ENCODE data around the gene CCHCR1. TPM values are rescaled to one million over a fixed set of nuclear protein-coding genes. Genes with fewer than 3 reads are reported as not detected.

The CCHCR1 gene
- total RNA-seq, 2 experiments from 2014 or later = 17.5 to 18.2 TPM

DNA sequence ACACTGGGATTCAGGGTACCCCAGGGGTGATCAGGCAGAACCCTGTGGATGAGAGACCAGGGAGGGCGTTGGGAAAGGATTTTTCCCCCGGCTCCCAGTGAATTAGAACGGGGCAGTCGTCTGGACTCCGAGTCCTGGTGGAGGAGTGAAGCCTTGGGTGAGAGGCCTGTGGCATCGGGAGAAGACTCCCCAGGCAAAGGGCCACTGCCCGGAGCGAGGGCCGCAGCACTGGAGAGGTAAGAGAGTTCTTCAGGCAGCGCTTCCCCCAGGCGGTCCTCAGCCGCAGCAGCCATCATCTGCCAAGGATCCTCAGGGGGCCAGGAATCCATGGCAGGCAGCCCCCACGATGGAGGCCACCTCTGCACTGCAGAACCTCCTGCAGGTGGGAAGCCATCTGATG is 45.9 kb downstream of the CCHCR1 start:
- ChIA-PET CTCF (no interaction called here), POLR2A (no interaction called here)
- intact Hi-C loops (cut with DNase I, micrococcal nuclease) = loop anchor here in 1 of 2 experiments (10.0 kb wide), 1 partner anchor 177 kb away; the partner anchor contains the start of gene SFTA2
- no peaks in the 10 kb centered on the region for H3K9me3 ChIP-seq (ENCODE audit: control insufficient read depth in 1 of 2, insufficient read depth in 1 of 2, low read length in 2 of 2)
- no peak overlapping the region for H3K4me3 ChIP-seq (ENCODE audit: low read length)
- H3K4me3 Mint-ChIP-seq = no peak overlapping the region
- H3K4me1 Mint-ChIP-seq (ENCODE audit: low read depth) = peaks cover 11% of the 10 kb centered on the region
- H3K27ac Mint-ChIP-seq = no peak overlapping the region
- H3K27me3 ChIP-seq (ENCODE audit: control insufficient read depth in 1 of 2, insufficient read depth in 2 of 2, low read length in 2 of 2) = peaks cover 0 to 3% of the 10 kb centered on the region in 2 experiments
- no peaks in the 10 kb centered on the region for H3K9me3 Mint-ChIP-seq
- H3K27me3 Mint-ChIP-seq = peaks cover 7% of the 10 kb centered on the region
- H3K36me3 Mint-ChIP-seq (ENCODE audit: low read depth) = no peaks in the 10 kb centered on the region
- no peak overlapping the region for H3K27ac ChIP-seq (ENCODE audit: low read depth in 1 of 2, low read length in 2 of 2)
- DNase-seq (no peak), ATAC-seq (ENCODE audit: poor library complexity) (no peak)
- peaks cover 9% of the 10 kb centered on the region for H3K4me1 ChIP-seq (ENCODE audit: insufficient read depth, low read length)
- H3K36me3 ChIP-seq (ENCODE audit: insufficient read depth, low read length) = no peaks in the 10 kb centered on the region
- TF ChIP-seq, protein P1, sequence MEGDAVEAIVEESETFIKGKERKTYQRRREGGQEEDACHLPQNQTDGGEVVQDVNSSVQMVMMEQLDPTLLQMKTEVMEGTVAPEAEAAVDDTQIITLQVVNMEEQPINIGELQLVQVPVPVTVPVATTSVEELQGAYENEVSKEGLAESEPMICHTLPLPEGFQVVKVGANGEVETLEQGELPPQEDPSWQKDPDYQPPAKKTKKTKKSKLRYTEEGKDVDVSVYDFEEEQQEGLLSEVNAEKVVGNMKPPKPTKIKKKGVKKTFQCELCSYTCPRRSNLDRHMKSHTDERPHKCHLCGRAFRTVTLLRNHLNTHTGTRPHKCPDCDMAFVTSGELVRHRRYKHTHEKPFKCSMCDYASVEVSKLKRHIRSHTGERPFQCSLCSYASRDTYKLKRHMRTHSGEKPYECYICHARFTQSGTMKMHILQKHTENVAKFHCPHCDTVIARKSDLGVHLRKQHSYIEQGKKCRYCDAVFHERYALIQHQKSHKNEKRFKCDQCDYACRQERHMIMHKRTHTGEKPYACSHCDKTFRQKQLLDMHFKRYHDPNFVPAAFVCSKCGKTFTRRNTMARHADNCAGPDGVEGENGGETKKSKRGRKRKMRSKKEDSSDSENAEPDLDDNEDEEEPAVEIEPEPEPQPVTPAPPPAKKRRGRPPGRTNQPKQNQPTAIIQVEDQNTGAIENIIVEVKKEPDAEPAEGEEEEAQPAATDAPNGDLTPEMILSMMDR (IDR thresholded peaks at IDR 0.05) = no peak

GRCh38 chr6:31110825-31111582 is 46.6 kb downstream of the CCHCR1 start:
- Histone ChIP-seq H3K27ac (ENCODE audit: low read depth in 1 of 2, low read length in 2 of 2) (no peak overlapping the region), H3K9me3 (ENCODE audit: control insufficient read depth in 1 of 2, insufficient read depth in 1 of 2, low read length in 2 of 2) (no peaks in the 10 kb centered on the region), H3K27me3 (ENCODE audit: control insufficient read depth in 1 of 2, insufficient read depth in 2 of 2, low read length in 2 of 2) (peaks cover 0 to 3% of the 10 kb centered on the region in 2 experiments), H3K4me1 (ENCODE audit: insufficient read depth, low read length) (peaks cover 9% of the 10 kb centered on the region), H3K4me3 (ENCODE audit: low read length) (no peak overlapping the region), H3K36me3 (ENCODE audit: insufficient read depth, low read length) (no peaks in the 10 kb centered on the region)
- ChIA-PET POLR2A (no interaction called here), CTCF (no interaction called here)
- intact Hi-C loops (cut with DNase I, micrococcal nuclease) = loop anchor here in 1 of 2 experiments (10.0 kb wide), 1 partner anchor 176 kb away; the partner anchor contains the start of gene SFTA2
- Mint-ChIP-seq H3K27me3 (peaks cover 7% of the 10 kb centered on the region), H3K27ac (no peak overlapping the region), H3K4me1 (ENCODE audit: low read depth) (peaks cover 11% of the 10 kb centered on the region), H3K36me3 (ENCODE audit: low read depth) (no peaks in the 10 kb centered on the region), H3K9me3 (no peaks in the 10 kb centered on the region), H3K4me3 (no peak overlapping the region)
- TF ChIP-seq, protein P1 (IDR thresholded peaks at IDR 0.05) = no peak
- ATAC-seq (ENCODE audit: poor library complexity) (no peak), DNase-seq (no peak)

- Histone ChIP-seq H3K27me3 (ENCODE audit: control insufficient read depth in 1 of 2, insufficient read depth in 2 of 2, low read length in 2 of 2) (peaks cover 0 to 3% of the 10 kb centered on the region in 2 experiments), H3K27ac (ENCODE audit: low read depth in 1 of 2, low read length in 2 of 2) (no peak overlapping the region), H3K4me3 (ENCODE audit: low read length) (no peak overlapping the region), H3K36me3 (ENCODE audit: insufficient read depth, low read length) (no peaks in the 10 kb centered on the region), H3K9me3 (ENCODE audit: control insufficient read depth in 1 of 2, insufficient read depth in 1 of 2, low read length in 2 of 2) (no peaks in the 10 kb centered on the region), H3K4me1 (ENCODE audit: insufficient read depth, low read length) (peaks cover 5% of the 10 kb centered on the region)
- H3K27ac Mint-ChIP-seq = no peak overlapping the region
- ATAC-seq (ENCODE audit: poor library complexity) (no peak), DNase-seq (no peak)
- TF ChIP-seq, protein P1 (IDR thresholded peaks at IDR 0.05) = no peak
- H3K4me1 Mint-ChIP-seq (ENCODE audit: low read depth) = peaks cover 4% of the 10 kb centered on the region
- no peaks in the 10 kb centered on the region for H3K36me3 Mint-ChIP-seq (ENCODE audit: low read depth)
- ChIA-PET CTCF (no interaction called here), POLR2A (no interaction called here)
- intact Hi-C loops (cut with DNase I, micrococcal nuclease) = no loop called here
- no peaks in the 10 kb centered on the region for H3K9me3 Mint-ChIP-seq
- H3K4me3 Mint-ChIP-seq = no peak overlapping the region
- no peaks in the 10 kb centered on the region for H3K27me3 Mint-ChIP-seq
Measured at GRCh38 chr6:31107052-31107451, 50.5 kb downstream of the CCHCR1 start.
